GM12878 (cell line): Measurements from ENCODE around the gene SIL1. TPM values are rescaled to one million over a fixed set of nuclear protein-coding genes. Genes with fewer than 3 reads are reported as not detected.

ENCODE experiments used
- ATAC-seq: fragments of 200-7000 bp; cut with Tn5 transposase; 3 replicates; pipeline ENCODE4 v1.9.1; 2020; ENCODE audit warnings: mild to moderate bottlenecking, moderate library complexity
- BruUV-seq: library from RNA; stranded (reverse); fragments of 400-500 nt; replicated peaks from 2 replicates; lab custom pipeline; 2021; lab: Mats Ljungman, UMichigan
- CTCF ChIA-PET: fragments of 300-600 bp; sonication (Branson Sonifier 250); formaldehyde crosslinking; extraction: SDS; loops from one replicate; lab custom pipeline; 2021; ENCODE audit warnings: inconsistent platforms; lab: Yijun Ruan, JAX
- POLR2A ChIA-PET: fragments of 350-600 bp; formaldehyde crosslinking; extraction: SDS; loops from one replicate; lab custom pipeline; 2021; ENCODE audit warnings: inconsistent platforms; lab: Charles Lee
- RAD21 ChIA-PET: fragments of 300-600 bp; sonication (Branson Sonifier 250); formaldehyde crosslinking; loops from one replicate; lab custom pipeline; 2023; ENCODE audit warnings: antibody characterized with exemption; ENCODE audit not compliant: unreplicated experiment; lab: Charles Lee
- SMC1A ChIA-PET: fragments of 300-600 bp; sonication (Branson Sonifier 250); formaldehyde crosslinking; loops from one replicate; lab custom pipeline; 2023; ENCODE audit not compliant: unreplicated experiment, uncharacterized antibody; lab: Charles Lee
- DNase-seq: peaks from one replicate; pipeline ENCODE4 v3.0.0-alpha.2; 2011; ENCODE audit warnings: low read depth, low spot score
- FAIRE-seq: peaks from 3 replicates; lab custom pipeline; 2011; peaks lifted over from hg19 to GRCh38; lab: Jason Lieb, UNC
- H2AFZ ChIP-seq: 2 replicates; pipeline ENCODE4 v1.6.0; 2011; ENCODE audit warnings: low read depth, low read length, control low read depth; ENCODE audit not compliant: control insufficient read depth
- H3K27ac ChIP-seq: 2 replicates; pipeline ENCODE4 v1.5.1; 2011; ENCODE audit warnings: control low read depth; ENCODE audit not compliant: control insufficient read depth, insufficient read depth
- H3K27me3 ChIP-seq, 2 experiments: replicated peaks in 1 of 2; 2 replicates each; pipeline versions ENCODE4 v1.6.0 to v1.6.1; 2011; ENCODE audit warnings: low read length in 1 of 2; ENCODE audit not compliant: control insufficient read depth in 2 of 2, insufficient read depth in 2 of 2
- H3K36me3 ChIP-seq, 2 experiments: 2 replicates each; pipeline ENCODE4 v1.5.1; 2011; ENCODE audit warnings: low read length in 1 of 2; ENCODE audit not compliant: control insufficient read depth in 2 of 2, insufficient read depth in 2 of 2
- H3K4me1 ChIP-seq: 2 replicates; pipeline ENCODE4 v1.6.1; 2011; ENCODE audit warnings: mild to moderate bottlenecking, low read length, moderate library complexity, mixed read lengths; ENCODE audit not compliant: control insufficient read depth, insufficient read depth
- H3K4me2 ChIP-seq: 2 replicates; pipeline ENCODE4 v1.6.0; 2011; ENCODE audit warnings: control low read depth; ENCODE audit not compliant: control insufficient read depth, insufficient read depth
- H3K4me3 ChIP-seq: fragments of 200-600 bp; sonication (generic); 2 replicates; pipeline ENCODE4 v1.5.1; 2016
- H3K79me2 ChIP-seq: 2 replicates; pipeline ENCODE4 v1.6.0; 2011; ENCODE audit warnings: low read length; ENCODE audit not compliant: control insufficient read depth, insufficient read depth
- H3K9ac ChIP-seq: 2 replicates; pipeline ENCODE4 v1.8.0; 2011; ENCODE audit warnings: low read length, control low read depth, mixed read lengths; ENCODE audit not compliant: control insufficient read depth, insufficient read depth
- H3K9me3 ChIP-seq: replicated peaks from 3 replicates; pipeline ENCODE4 v1.5.1; 2011; ENCODE audit warnings: mild to moderate bottlenecking, low read length; ENCODE audit not compliant: control insufficient read depth, insufficient read depth
- H4K20me1 ChIP-seq: 2 replicates; pipeline ENCODE4 v1.6.0; 2011; ENCODE audit not compliant: control insufficient read depth, insufficient read depth
- BMI1 ChIP-seq: fragments of 450-650 bp; IDR thresholded peaks from 2 replicates; pipeline ENCODE4 v1.6.1; 2016; ENCODE audit warnings: mild to moderate bottlenecking, moderate library complexity, borderline replicate concordance
- BRCA1 ChIP-seq: IDR thresholded peaks from 2 replicates; pipeline ENCODE4 v1.6.1; 2011; ENCODE audit warnings: low read depth, low read length, improper control_type of control experiment
- IKZF1 ChIP-seq: fragments of 450-650 bp; conservative IDR thresholded peaks from 2 replicates; pipeline ENCODE4 v1.6.1; 2017; ENCODE audit warnings: antibody characterized with exemption, mild to moderate bottlenecking
- IKZF2 ChIP-seq, 2 experiments: fragments of 450-650 bp; IDR thresholded peaks; 2 replicates each; pipeline ENCODE4 v1.6.1; 2017; ENCODE audit warnings: mild to moderate bottlenecking in 2 of 2, moderate library complexity in 2 of 2
- MEF2A ChIP-seq: IDR thresholded peaks from 2 replicates; pipeline ENCODE4 v1.6.1; 2011; ENCODE audit warnings: low read depth, mild to moderate bottlenecking, low read length, moderate library complexity; ENCODE audit not compliant: insufficient read depth
- MTA2 ChIP-seq: fragments of 450-650 bp; IDR thresholded peaks from 2 replicates; pipeline ENCODE4 v1.6.1; 2016; ENCODE audit warnings: low read depth, mild to moderate bottlenecking, moderate library complexity
- NBN ChIP-seq: fragments of 450-650 bp; IDR thresholded peaks from 2 replicates; pipeline ENCODE4 v1.6.1; 2016
- ZNF217 ChIP-seq: fragments of 450-650 bp; IDR thresholded peaks from 2 replicates; pipeline ENCODE4 v1.6.1; 2017; ENCODE audit warnings: antibody characterized with exemption, mild to moderate bottlenecking
- WGBS: methylation state at CpG from one replicate; pipeline ENCODE4 v1.1.6; 2016; ENCODE audit warnings: low lambda C conversion rate; ENCODE audit not compliant: insufficient replicate concordance, insufficient coverage; ENCODE audit errors: missing lambda C conversion rate; 5-methylcytosine and 5-hydroxymethylcytosine counted together
- in situ Hi-C: fragments of 300-500 bp; cut with MboI; formaldehyde crosslinking; loops from 9 replicates; pipeline ENCODE4 v1.14.3; 2018; ENCODE audit warnings: mixed read lengths
- intact Hi-C: fragments of 100-400 bp; cut with micrococcal nuclease; formaldehyde crosslinking; loops from one replicate; pipeline ENCODE4 v1.14.2; 2022; ENCODE audit not compliant: unreplicated experiment
- polyA plus RNA-seq, 11 experiments: library from polyadenylated mRNA; depleted of rRNA in 4 of 11; unstranded in 6 of 11; stranded (reverse) in 5 of 11; fragments of >200 nt; fragmentation: Nextera tagmentation in 4 of 11; fragmentation: Illumina TruSeq in 1 of 11; extraction: Ambion mirVana in 4 of 11; extraction: Trizol in 1 of 11; gene quantifications; 1 replicate in 1 of 11; 2 replicates in 10 of 11; pipeline versions ENCODE4 v1.2.1 to v1.2.3, GENCODE V29; 2011 to 2016; ENCODE audit warnings: inconsistent platforms in 2 of 11, missing spikeins in 2 of 11, low read depth in 1 of 11
- total RNA-seq, 4 experiments: library from RNA; depleted of rRNA in 3 of 4; stranded (reverse); fragments of >200 nt in 3 of 4; fragmentation: Illumina TruSeq in 1 of 4; extraction: Trizol in 1 of 4; gene quantifications; 2 replicates each; pipeline versions ENCODE4 v1.2.1 to v1.2.3, GENCODE V29; 2013 to 2021
- TF ChIP-seq, protein P1 (sequence below): fragments of 450-650 bp; IDR thresholded peaks from 2 replicates; pipeline ENCODE4 v1.6.1; 2017; ENCODE audit warnings: low read depth, mild to moderate bottlenecking, moderate library complexity
- TF ChIP-seq, protein P2 (sequence below): fragments of 450-650 bp; formaldehyde crosslinking; IDR thresholded peaks from 2 replicates; pipeline ENCODE4 v1.4.0; 2022; ENCODE audit warnings: mild to moderate bottlenecking, moderate library complexity

SIL1 gene
- total and polyA plus RNA-seq, 10 of the 15 experiments (the other 5 are each of a cell fraction or from before 2014, with no cell fraction given) = 4.1 to 49.8 (median 29.4) TPM

DNA sequence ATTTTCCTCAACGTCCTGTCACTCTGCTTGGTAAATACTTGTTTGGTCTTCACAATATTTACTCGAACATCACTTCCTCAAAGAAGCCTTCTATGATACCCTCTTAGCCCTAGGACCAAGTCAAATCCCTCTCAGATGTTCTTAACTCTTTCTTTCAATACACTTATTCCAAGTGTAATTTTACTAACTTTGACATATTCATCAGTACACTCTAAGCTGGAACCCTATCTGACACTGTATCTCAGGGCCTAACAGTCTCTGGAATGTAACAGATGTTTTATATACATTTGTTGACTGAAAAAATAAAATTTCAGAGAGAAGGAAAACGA, 19.6 kb downstream of the SIL1 start:
- peaks cover 28% of the 10 kb centered on the region for H3K79me2 ChIP-seq
- H3K9ac ChIP-seq = no peak overlapping the region
- CTCF ChIA-PET = interaction anchor here (0.5 to 1.9 kb wide), 4 partner anchors 20 to 72 kb away, joined by 3 to 5 read pairs (median 4); partner anchors contain the start of gene SIL1
- peaks cover 37% of the 10 kb centered on the region for H3K4me1 ChIP-seq
- in situ Hi-C loops (no loop called here), intact Hi-C loops (no loop called here)
- no peak overlapping the region for H2AFZ ChIP-seq
- SMC1A ChIA-PET = interaction anchor here (0.7 to 1.9 kb wide), 8 partner anchors 16 to 538 kb away, joined by 3 to 8 read pairs (median 3); no protein-coding TSS in a partner anchor
- no peaks in the 10 kb centered on the region for H4K20me1 ChIP-seq
- WGBS = 62% methylated on average over 3 of the region's 3 CpGs
- no peak; the same call in 2 of the 3 replicates for ATAC-seq
- POLR2A ChIA-PET = interaction anchor here (1.2 to 1.3 kb wide), 4 partner anchors 20 to 229 kb away, joined by 3 to 6 read pairs (median 4); partner anchors contain the start of gene SIL1
- no peak for DNase-seq
- H3K27me3 ChIP-seq = no peaks in the 10 kb centered on the region
- RAD21 ChIA-PET = interaction anchor here (0.9 to 1.2 kb wide), 4 partner anchors 13 to 87 kb away, joined by 3 to 4 read pairs (median 3); partner anchors contain the start of gene SIL1
- peak overlapping the region; percentile 35; the same call in 1 of the 2 replicates for H3K27ac ChIP-seq
- no peaks in the 10 kb centered on the region for H3K36me3 ChIP-seq
- H3K4me3 ChIP-seq = no peak overlapping the region
- peaks cover 4% of the 10 kb centered on the region; the same call in 2 of the 3 replicates for H3K9me3 ChIP-seq
- no TSS peak for BruUV-seq
- no peak for FAIRE-seq
- TF ChIP-seq, protein P1, sequence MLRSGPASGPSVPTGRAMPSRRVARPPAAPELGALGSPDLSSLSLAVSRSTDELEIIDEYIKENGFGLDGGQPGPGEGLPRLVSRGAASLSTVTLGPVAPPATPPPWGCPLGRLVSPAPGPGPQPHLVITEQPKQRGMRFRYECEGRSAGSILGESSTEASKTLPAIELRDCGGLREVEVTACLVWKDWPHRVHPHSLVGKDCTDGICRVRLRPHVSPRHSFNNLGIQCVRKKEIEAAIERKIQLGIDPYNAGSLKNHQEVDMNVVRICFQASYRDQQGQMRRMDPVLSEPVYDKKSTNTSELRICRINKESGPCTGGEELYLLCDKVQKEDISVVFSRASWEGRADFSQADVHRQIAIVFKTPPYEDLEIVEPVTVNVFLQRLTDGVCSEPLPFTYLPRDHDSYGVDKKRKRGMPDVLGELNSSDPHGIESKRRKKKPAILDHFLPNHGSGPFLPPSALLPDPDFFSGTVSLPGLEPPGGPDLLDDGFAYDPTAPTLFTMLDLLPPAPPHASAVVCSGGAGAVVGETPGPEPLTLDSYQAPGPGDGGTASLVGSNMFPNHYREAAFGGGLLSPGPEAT = peak; percentile 62; the same call in 1 of the 2 replicates
- TF ChIP-seq IKZF1 = peak; percentile 59
- TF ChIP-seq BRCA1 = no peak
- peak; percentile 9; the same call in 1 of the 2 replicates for TF ChIP-seq MTA2
- TF ChIP-seq ZNF217 = 0 out of 2 replicates have a peak, but pooled peaks have one; percentile 13
- TF ChIP-seq, protein P2, sequence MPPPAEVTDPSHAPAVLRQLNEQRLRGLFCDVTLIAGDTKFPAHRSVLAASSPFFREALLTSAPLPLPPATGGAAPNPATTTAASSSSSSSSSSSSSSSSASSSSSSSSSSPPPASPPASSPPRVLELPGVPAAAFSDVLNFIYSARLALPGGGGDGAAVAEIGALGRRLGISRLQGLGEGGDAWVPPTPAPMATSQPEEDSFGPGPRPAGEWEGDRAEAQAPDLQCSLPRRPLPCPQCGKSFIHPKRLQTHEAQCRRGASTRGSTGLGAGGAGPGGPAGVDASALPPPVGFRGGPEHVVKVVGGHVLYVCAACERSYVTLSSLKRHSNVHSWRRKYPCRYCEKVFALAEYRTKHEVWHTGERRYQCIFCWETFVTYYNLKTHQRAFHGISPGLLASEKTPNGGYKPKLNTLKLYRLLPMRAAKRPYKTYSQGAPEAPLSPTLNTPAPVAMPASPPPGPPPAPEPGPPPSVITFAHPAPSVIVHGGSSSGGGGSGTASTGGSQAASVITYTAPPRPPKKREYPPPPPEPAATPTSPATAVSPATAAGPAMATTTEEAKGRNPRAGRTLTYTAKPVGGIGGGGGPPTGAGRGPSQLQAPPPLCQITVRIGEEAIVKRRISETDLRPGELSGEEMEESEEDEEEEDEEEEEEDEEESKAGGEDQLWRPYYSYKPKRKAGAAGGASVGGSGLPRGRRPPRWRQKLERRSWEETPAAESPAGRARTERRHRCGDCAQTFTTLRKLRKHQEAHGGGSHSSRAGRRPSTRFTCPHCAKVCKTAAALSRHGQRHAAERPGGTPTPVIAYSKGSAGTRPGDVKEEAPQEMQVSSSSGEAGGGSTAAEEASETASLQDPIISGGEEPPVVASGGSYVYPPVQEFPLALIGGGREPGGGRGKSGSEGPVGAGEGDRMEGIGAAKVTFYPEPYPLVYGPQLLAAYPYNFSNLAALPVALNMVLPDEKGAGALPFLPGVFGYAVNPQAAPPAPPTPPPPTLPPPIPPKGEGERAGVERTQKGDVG (CRISPR knock-in tag) = no peak
- no peak for TF ChIP-seq MEF2A
- TF ChIP-seq NBN = 0 out of 2 replicates have a peak, but pooled peaks have one; percentile 19
- 0 out of 2 replicates have a peak, but pooled peaks have one; percentile 10 for TF ChIP-seq BMI1
- TF ChIP-seq IKZF2 (IDR thresholded peaks at IDR 0.05) = peak in 1 of 2 experiments; percentile 57; a peak in 2 of 4 replicates
- no peak overlapping the region for H3K4me2 ChIP-seq
